AG09309 (cell line): ENCODE results near the gene IMMP2L.
"Not testable (repeated sequence)": the region's sequence is repeated elsewhere in the genome, so short reads cannot be mapped to it uniquely, and the experiment has no call there.

Experiments
- DNase-seq: peaks from one replicate; pipeline ENCODE4 v3.0.0-alpha.2; 2010; ENCODE audit warnings: low read depth
- H3K4me3 ChIP-seq: 2 replicates; pipeline ENCODE4 v1.5.1; 2011; ENCODE audit warnings: mild to moderate bottlenecking, low read depth, low read length, moderate library complexity; ENCODE audit not compliant: control insufficient read depth
- TF ChIP-seq, protein P1 (sequence below): IDR thresholded peaks from 2 replicates; pipeline ENCODE4 v1.5.1; 2011; ENCODE audit warnings: mild to moderate bottlenecking, low read depth, low read length, inconsistent platforms; ENCODE audit not compliant: insufficient read depth, control insufficient read depth; ENCODE audit errors: missing control alignments

Gene IMMP2L

DNA sequence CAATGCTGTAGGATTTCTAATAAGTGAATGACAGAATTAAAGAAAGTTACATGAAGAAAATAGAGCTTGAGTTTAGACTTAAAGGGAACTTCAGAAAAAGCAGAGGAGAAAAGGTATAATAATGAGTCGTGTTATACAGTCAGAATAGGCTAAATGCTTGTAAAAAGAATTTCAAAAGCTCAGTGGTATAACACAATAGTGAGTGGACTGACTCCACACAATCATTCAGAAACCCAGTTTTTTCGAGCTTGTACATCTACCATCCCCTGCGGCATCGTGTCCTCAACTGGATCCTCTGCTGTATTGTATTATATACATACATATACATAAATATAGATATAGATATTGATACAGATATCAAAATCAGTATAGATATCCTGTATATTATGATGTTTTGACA lies 52.2 kb downstream of the IMMP2L start:
- TF ChIP-seq, protein P1, sequence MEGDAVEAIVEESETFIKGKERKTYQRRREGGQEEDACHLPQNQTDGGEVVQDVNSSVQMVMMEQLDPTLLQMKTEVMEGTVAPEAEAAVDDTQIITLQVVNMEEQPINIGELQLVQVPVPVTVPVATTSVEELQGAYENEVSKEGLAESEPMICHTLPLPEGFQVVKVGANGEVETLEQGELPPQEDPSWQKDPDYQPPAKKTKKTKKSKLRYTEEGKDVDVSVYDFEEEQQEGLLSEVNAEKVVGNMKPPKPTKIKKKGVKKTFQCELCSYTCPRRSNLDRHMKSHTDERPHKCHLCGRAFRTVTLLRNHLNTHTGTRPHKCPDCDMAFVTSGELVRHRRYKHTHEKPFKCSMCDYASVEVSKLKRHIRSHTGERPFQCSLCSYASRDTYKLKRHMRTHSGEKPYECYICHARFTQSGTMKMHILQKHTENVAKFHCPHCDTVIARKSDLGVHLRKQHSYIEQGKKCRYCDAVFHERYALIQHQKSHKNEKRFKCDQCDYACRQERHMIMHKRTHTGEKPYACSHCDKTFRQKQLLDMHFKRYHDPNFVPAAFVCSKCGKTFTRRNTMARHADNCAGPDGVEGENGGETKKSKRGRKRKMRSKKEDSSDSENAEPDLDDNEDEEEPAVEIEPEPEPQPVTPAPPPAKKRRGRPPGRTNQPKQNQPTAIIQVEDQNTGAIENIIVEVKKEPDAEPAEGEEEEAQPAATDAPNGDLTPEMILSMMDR: no peak
- DNase-seq: no peak
- H3K4me3 ChIP-seq: no peak overlapping the region

DNA sequence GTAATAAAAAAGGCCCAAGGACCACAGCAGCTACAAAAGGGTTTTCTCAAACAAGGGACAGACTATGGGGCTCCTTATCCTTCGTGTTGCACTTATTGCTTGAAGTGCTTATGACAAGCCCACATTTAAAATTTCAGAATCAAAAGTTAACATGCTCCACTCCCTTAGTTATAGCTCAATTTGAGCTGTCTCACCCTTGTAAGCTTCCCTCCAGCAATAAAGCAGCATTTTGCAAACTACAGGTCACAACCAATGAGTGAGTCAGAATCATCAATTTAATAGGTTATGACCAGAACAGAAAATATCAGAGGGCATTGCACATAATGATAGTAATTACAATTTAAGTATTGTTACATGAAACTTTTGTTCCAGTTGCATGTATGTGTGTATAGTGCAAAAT lies 53.0 kb downstream of the IMMP2L start:
- TF ChIP-seq, protein P1: no peak
- H3K4me3 ChIP-seq: no peak overlapping the region
- DNase-seq: no peak

DNA sequence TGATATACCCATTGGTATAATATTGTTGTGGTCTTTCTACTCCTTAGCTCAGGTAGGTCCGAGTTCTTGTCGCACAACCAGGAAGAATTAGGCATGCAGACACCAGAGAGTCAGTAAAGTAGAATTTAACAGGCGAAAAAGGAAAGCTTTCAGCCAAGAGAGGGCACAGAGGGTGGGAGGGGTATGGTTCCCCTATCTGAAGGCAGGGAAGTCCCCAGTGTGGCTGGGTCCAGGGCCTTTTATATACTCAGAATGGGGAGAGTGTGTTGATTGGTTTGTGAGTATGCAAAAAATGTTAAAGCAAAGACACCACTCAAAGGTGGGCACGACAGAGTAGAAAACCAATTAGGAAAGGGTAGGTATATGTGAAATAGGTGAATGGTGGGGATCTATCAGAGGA lies 53.9 kb downstream of the IMMP2L start:
- TF ChIP-seq, protein P1: no peak
- no peak for DNase-seq
- no peak overlapping the region for H3K4me3 ChIP-seq

DNA sequence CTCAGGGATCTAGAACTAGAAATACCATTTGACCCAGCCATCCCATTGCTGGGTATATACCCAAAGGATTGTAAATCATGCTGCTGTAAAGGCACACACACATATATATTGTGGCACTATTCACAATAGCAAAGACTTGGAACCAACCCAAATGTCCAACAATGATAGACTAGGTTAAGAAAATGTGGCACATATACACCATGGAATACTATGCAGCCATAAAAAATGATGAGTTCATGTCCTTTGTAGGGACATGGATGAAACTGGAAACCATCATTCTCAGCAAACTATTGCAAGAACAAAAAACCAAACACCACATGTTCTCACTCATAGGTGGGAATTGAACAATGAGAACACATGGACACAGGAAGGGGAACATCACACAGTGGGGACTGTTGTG lies 56.9 kb downstream of the IMMP2L start:
- H3K4me3 ChIP-seq, DNase-seq: not testable (repeated sequence)

DNA sequence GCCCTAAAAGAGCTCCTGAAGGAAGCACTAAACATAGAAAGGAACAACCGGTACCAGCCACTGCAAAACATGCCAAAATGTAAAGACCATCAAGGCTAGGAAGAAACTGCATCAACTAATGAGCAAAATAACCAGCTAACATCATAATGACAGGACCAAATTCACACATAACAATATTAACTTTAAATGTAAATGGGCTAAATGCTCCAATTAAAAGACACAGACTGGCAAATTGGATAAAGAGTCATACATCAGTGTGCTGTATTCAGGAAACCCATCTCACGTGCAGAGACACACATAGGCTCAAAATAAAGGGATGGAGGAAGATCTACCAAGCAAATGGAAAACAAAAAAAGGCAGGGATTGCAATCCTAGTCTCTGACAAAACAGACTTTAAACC lies 60.5 kb downstream of the IMMP2L start:
- DNase-seq, H3K4me3 ChIP-seq: not testable (repeated sequence)

DNA sequence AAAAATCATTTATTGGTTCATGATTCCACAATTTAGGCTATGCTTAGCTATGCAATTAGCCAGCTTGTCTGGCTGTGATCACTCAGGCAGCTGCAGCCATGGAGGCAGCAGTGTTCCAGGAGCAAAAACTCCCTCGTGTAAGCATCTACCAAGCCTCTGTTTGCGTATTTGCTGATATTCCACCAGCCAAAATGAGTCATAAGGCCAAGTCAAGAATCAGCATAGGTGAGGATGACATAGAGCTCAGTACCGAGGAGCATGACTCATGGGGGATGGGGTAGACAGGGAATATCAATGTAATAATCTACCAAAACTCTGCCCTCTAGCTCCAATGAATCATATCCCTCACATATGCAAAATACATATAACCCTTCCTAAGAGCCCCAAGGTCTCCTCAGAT lies 63.3 kb downstream of the IMMP2L start:
- no peak overlapping the region for H3K4me3 ChIP-seq
- TF ChIP-seq, protein P1: no peak
- no peak for DNase-seq

DNA sequence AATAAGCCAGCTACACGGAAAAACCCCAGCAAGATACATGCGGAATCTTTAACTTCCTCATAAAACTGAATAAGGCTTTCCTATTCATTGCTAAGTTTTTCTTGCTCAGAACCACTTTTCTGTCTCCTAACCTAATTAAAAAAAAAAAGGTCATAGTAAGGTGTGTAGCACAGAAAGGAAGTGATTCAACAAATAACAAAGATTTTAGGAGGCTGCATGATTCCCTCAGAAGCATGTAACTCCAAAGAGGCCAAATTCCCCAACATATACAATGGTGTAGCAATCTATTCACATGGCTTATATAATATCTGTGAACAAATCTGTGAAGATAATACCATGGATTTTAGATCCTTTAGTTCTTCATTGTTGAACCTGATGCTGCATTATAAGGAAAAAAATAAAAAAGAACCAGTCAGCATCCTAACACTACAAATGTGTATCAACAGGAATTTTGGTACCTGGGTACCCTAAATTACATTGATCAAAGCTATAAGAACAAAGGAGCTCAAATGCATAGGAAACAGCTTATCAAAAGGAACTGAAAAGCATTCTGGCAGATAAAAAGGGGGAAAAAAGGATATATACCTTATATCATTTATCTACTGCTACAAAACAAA lies 63.8 kb downstream of the IMMP2L start:
- DNase-seq: no peak
- no peak overlapping the region for H3K4me3 ChIP-seq
- TF ChIP-seq, protein P1: no peak

DNA sequence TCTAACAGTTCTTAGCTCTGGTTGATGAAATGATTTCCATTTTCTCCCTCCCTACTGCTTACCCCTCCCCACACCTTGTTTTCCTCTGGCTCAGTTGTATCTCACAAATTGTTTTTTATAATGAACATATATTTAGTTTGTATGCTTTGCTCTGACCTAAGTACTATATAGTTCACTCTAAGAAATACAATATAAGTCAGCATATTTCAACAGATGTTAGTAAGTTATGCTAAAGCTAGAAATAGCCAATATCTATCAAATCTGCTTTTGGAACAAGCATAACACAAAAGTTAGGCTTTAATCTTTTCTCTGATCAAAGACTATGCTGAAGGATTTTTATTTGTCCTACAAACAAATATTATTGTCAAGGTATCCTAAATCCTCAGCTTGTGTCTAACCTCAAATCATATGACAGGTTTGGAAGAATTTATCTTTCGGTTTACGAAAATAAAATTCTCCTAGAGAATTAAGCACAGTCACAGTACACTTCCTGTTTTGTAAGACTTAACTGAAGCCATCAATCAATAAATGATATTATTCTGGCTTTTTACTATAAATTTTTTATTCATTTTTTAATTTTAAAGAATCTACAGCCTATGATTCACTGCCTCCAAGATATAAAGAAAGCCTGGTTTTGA lies 67.0 kb downstream of the IMMP2L start:
- TF ChIP-seq, protein P1: no peak
- DNase-seq: no peak
- H3K4me3 ChIP-seq: no peak overlapping the region
